Smooth muscle cell (in vitro differentiated cells): ENCODE measurements around the gene TYK2. TPM values are rescaled to one million over a fixed set of nuclear protein-coding genes. Genes with fewer than 3 reads are reported as not detected.

Experiments
- DNase-seq: peaks from one replicate; lab custom pipeline; 2025; ENCODE audit not compliant: unreplicated experiment; lab: John Stamatoyannopoulos, UW
- H2AFZ ChIP-seq: fragments of 200-600 bp; sonication (generic); 2 replicates; pipeline ENCODE4 v1.6.0; 2016; ENCODE audit warnings: antibody characterized with exemption, low read depth, mild to moderate bottlenecking
- H3F3A ChIP-seq: fragments of 200-600 bp; sonication (generic); 2 replicates; pipeline ENCODE4 v1.6.0; 2017; ENCODE audit warnings: antibody characterized with exemption, low read depth
- H3K27ac ChIP-seq: fragments of 200-600 bp; sonication (generic); 2 replicates; pipeline ENCODE4 v1.5.1; 2016; ENCODE audit warnings: low read depth, mild to moderate bottlenecking
- H3K27me3 ChIP-seq: fragments of 200-600 bp; sonication (generic); 2 replicates; pipeline ENCODE4 v1.6.1; 2016; ENCODE audit warnings: low read depth, mild to moderate bottlenecking
- H3K36me3 ChIP-seq: fragments of 200-600 bp; sonication (generic); 2 replicates; pipeline ENCODE4 v1.5.1; 2016; ENCODE audit warnings: low read depth
- H3K4me1 ChIP-seq: fragments of 200-600 bp; sonication (generic); 2 replicates; pipeline ENCODE4 v1.5.1; 2016; ENCODE audit warnings: low read depth
- H3K4me2 ChIP-seq: fragments of 200-600 bp; sonication (generic); 2 replicates; pipeline ENCODE4 v1.6.0; 2016; ENCODE audit warnings: mild to moderate bottlenecking
- H3K4me3 ChIP-seq: fragments of 200-600 bp; sonication (generic); 2 replicates; pipeline ENCODE4 v1.5.1; 2016; ENCODE audit warnings: mild to moderate bottlenecking
- H3K79me2 ChIP-seq: fragments of 200-600 bp; sonication (generic); 2 replicates; pipeline ENCODE4 v1.6.0; 2016; ENCODE audit warnings: low read depth, mild to moderate bottlenecking
- H3K9ac ChIP-seq: fragments of 200-600 bp; sonication (generic); 2 replicates; pipeline ENCODE4 v1.6.0; 2016; ENCODE audit warnings: low read depth
- H3K9me3 ChIP-seq: fragments of 200-600 bp; sonication (generic); replicated peaks from 2 replicates; pipeline ENCODE4 v1.5.1; 2016; ENCODE audit warnings: low read depth
- H4K20me1 ChIP-seq: fragments of 200-600 bp; sonication (generic); 2 replicates; pipeline ENCODE4 v1.6.0; 2016; ENCODE audit warnings: low read depth
- CTCF ChIP-seq: fragments of 200-600 bp; sonication (generic); IDR thresholded peaks from 2 replicates; pipeline ENCODE4 v1.5.1; 2017; ENCODE audit warnings: borderline replicate concordance, mild to moderate bottlenecking, antibody characterized with exemption; ENCODE audit not compliant: insufficient read depth, poor library complexity, severe bottlenecking
- WGBS: methylation state at CpG from one replicate; pipeline ENCODE4 v1.1.7; 2016; ENCODE audit warnings: low lambda C conversion rate; 5-methylcytosine and 5-hydroxymethylcytosine counted together
- polyA plus RNA-seq: library from polyadenylated mRNA; unstranded; fragments of >200 nt; fragmentation: Nextera tagmentation; extraction: Ambion mirVana; gene quantifications from 2 replicates; pipeline ENCODE4 v1.2.1, GENCODE V29; 2016
- total RNA-seq: library from RNA; depleted of rRNA; stranded (reverse); fragments of >200 nt; gene quantifications from 2 replicates; pipeline ENCODE4 v1.2.3, GENCODE V29; 2014

Gene TYK2
- total and polyA plus RNA-seq, 2 experiments from 2014 or later: 53.1 to 98.4 TPM

GRCh38 chr19:10352764-10353671, 27.4 kb downstream of the TYK2 start:
- no peak overlapping the region for H3K4me3 ChIP-seq
- H3K36me3 ChIP-seq: no peaks in the 10 kb centered on the region
- no peak overlapping the region for H3K4me2 ChIP-seq
- no peak overlapping the region for H2AFZ ChIP-seq
- peaks cover 5% of the 10 kb centered on the region for H4K20me1 ChIP-seq
- H3K27me3 ChIP-seq: no peaks in the 10 kb centered on the region
- no peak for DNase-seq
- H3F3A ChIP-seq: no peaks in the 10 kb centered on the region
- H3K9ac ChIP-seq: no peak overlapping the region
- no peak for TF ChIP-seq CTCF
- no peaks in the 10 kb centered on the region for H3K79me2 ChIP-seq
- no peaks in the 10 kb centered on the region for H3K9me3 ChIP-seq
- 40% methylated on average over 56 of the region's 63 CpGs for WGBS
- H3K4me1 ChIP-seq: peaks cover 9% of the 10 kb centered on the region
- H3K27ac ChIP-seq: no peak overlapping the region

GRCh38 chr19:10346509-10346908, 33.9 kb downstream of the TYK2 start:
- WGBS: 78% methylated on average over 10 of the region's 10 CpGs
- no peak for DNase-seq
- no peak overlapping the region for H2AFZ ChIP-seq
- no peak overlapping the region for H3K4me2 ChIP-seq
- no peaks in the 10 kb centered on the region for H3K4me1 ChIP-seq
- H3K27ac ChIP-seq: no peak overlapping the region
- no peak overlapping the region for H3K4me3 ChIP-seq
- no peaks in the 10 kb centered on the region for H4K20me1 ChIP-seq
- H3K9me3 ChIP-seq: no peaks in the 10 kb centered on the region
- H3K36me3 ChIP-seq: no peaks in the 10 kb centered on the region
- no peaks in the 10 kb centered on the region for H3K79me2 ChIP-seq
- H3K27me3 ChIP-seq: no peaks in the 10 kb centered on the region
- H3F3A ChIP-seq: no peaks in the 10 kb centered on the region
- no peak for TF ChIP-seq CTCF
- H3K9ac ChIP-seq: no peak overlapping the region

GRCh38 chr19:10344780-10345179, 35.6 kb downstream of the TYK2 start:
- Histone ChIP-seq H3K27me3 (no peaks in the 10 kb centered on the region), H3K9me3 (no peaks in the 10 kb centered on the region), H3K4me3 (no peak overlapping the region), H3K4me1 (no peaks in the 10 kb centered on the region), H3K36me3 (no peaks in the 10 kb centered on the region), H3K27ac (no peak overlapping the region), H4K20me1 (no peaks in the 10 kb centered on the region), H2AFZ (no peak overlapping the region), H3K79me2 (no peaks in the 10 kb centered on the region), H3K4me2 (no peak overlapping the region), H3K9ac (no peak overlapping the region), H3F3A (no peaks in the 10 kb centered on the region)
- WGBS: 81% methylated on average over 10 of the region's 10 CpGs
- TF ChIP-seq CTCF: no peak
- no peak for DNase-seq

GRCh38 chr19:10343495-10343894, 36.9 kb downstream of the TYK2 start:
- TF ChIP-seq CTCF: no peak
- H3F3A ChIP-seq: no peaks in the 10 kb centered on the region
- no peaks in the 10 kb centered on the region for H3K27me3 ChIP-seq
- H3K4me3 ChIP-seq: no peak overlapping the region
- H4K20me1 ChIP-seq: no peaks in the 10 kb centered on the region
- H3K27ac ChIP-seq: no peak overlapping the region
- H3K9ac ChIP-seq: no peak overlapping the region
- no peaks in the 10 kb centered on the region for H3K4me1 ChIP-seq
- H3K4me2 ChIP-seq: no peak overlapping the region
- H2AFZ ChIP-seq: no peak overlapping the region
- H3K79me2 ChIP-seq: no peaks in the 10 kb centered on the region
- 77% methylated on average over 2 of the region's 2 CpGs for WGBS
- H3K36me3 ChIP-seq: no peaks in the 10 kb centered on the region
- no peak for DNase-seq
- H3K9me3 ChIP-seq: no peaks in the 10 kb centered on the region
